Measurements from ENCODE around the gene RBMS1.

- no peak for TF ChIP-seq EZH2 (IDR thresholded peaks at IDR 0.05; ENCODE audit: low read length)
- no peak for TF ChIP-seq CTCF (optimal IDR thresholded peaks at IDR 0.05 in 1 of 3, IDR thresholded peaks at IDR 0.05 in 1 of 3, conservative IDR thresholded peaks at IDR 0.05 in 1 of 3; ENCODE audit: extremely low read depth in 1 of 3, insufficient read depth in 2 of 3, low read length in 3 of 3)
Observed at GRCh38 chr2:160474891-160475787, 18.5 kb downstream of the RBMS1 start.

All from keratinocyte (primary cell).